GM23338 (cell line): ENCODE results near the gene TSFM. TPM values are rescaled to one million over a fixed set of nuclear protein-coding genes. Genes with fewer than 3 reads are reported as not detected.
A peak's percentile ranks its signal among the peaks of the same experiment; 100 is the strongest.

Source experiments
- ATAC-seq: fragments of 200-7000 bp; cut with Tn5 transposase; 3 replicates; pipeline ENCODE4 v1.9.1; 2020
- DNase-seq: peaks from one replicate; pipeline ENCODE4 v3.0.0-alpha.2; 2015; ENCODE audit warnings: low spot score
- H2AFZ ChIP-seq: fragments of 200-600 bp; sonication (generic); 2 replicates; pipeline ENCODE4 v1.8.0; 2016; ENCODE audit warnings: antibody characterized with exemption, mild to moderate bottlenecking, moderate library complexity
- H3F3A ChIP-seq: fragments of 200-600 bp; sonication (generic); replicated peaks from 2 replicates; pipeline ENCODE4 v1.8.0; 2017; ENCODE audit warnings: antibody characterized with exemption, mixed run types, low read depth
- H3K27ac ChIP-seq: fragments of 200-600 bp; sonication (generic); 2 replicates; pipeline ENCODE4 v1.6.1; 2016; ENCODE audit warnings: low read depth
- H3K27me3 ChIP-seq: fragments of 200-600 bp; sonication (generic); 2 replicates; pipeline ENCODE4 v1.8.0; 2016; ENCODE audit warnings: mild to moderate bottlenecking, mixed run types, moderate library complexity; ENCODE audit not compliant: insufficient read depth
- H3K36me3 ChIP-seq: fragments of 200-600 bp; sonication (generic); 2 replicates; pipeline ENCODE4 v1.8.0; 2016; ENCODE audit warnings: mild to moderate bottlenecking; ENCODE audit not compliant: insufficient read depth
- H3K4me1 ChIP-seq: fragments of 200-600 bp; sonication (generic); 2 replicates; pipeline ENCODE4 v1.8.0; 2016; ENCODE audit warnings: mild to moderate bottlenecking, moderate library complexity; ENCODE audit not compliant: insufficient read depth
- H3K4me2 ChIP-seq: fragments of 200-600 bp; sonication (generic); 2 replicates; pipeline ENCODE4 v1.7.1; 2017; ENCODE audit warnings: mixed run types
- H3K4me3 ChIP-seq: fragments of 200-600 bp; sonication (generic); 2 replicates; pipeline ENCODE4 v1.6.1; 2016; ENCODE audit warnings: mixed run types
- H3K79me2 ChIP-seq: fragments of 200-600 bp; sonication (generic); replicated peaks from 2 replicates; pipeline ENCODE4 v1.8.0; 2017; ENCODE audit warnings: mild to moderate bottlenecking; ENCODE audit not compliant: insufficient read depth
- H3K9me2 ChIP-seq: fragments of 200-600 bp; sonication (generic); 2 replicates; pipeline ENCODE4 v1.8.0; 2017; ENCODE audit not compliant: insufficient read depth
- H4K20me1 ChIP-seq: fragments of 200-600 bp; sonication (generic); replicated peaks from 2 replicates; pipeline ENCODE4 v1.8.0; 2017; ENCODE audit warnings: mild to moderate bottlenecking; ENCODE audit not compliant: insufficient read depth
- H3K27ac Mint-ChIP-seq: 2 replicates; pipeline ENCODE4 v1.8.0; 2020; ENCODE audit warnings: inconsistent platforms, mild to moderate bottlenecking, moderate library complexity, mixed read lengths
- H3K27me3 Mint-ChIP-seq: 3 replicates; pipeline ENCODE4 v1.8.0; 2022; ENCODE audit warnings: low read depth, mild to moderate bottlenecking, moderate library complexity, mixed read lengths, inconsistent platforms; ENCODE audit not compliant: insufficient read depth, poor library complexity
- H3K36me3 Mint-ChIP-seq: 3 replicates; pipeline ENCODE4 v1.8.0; 2021; ENCODE audit warnings: low read depth, mild to moderate bottlenecking, inconsistent platforms, moderate library complexity, mixed read lengths
- H3K4me1 Mint-ChIP-seq: 3 replicates; pipeline ENCODE4 v1.8.0; 2020; ENCODE audit warnings: mild to moderate bottlenecking, inconsistent platforms, mixed read lengths
- H3K4me3 Mint-ChIP-seq: 3 replicates; pipeline ENCODE4 v1.8.0; 2021; ENCODE audit warnings: moderate library complexity, mild to moderate bottlenecking, inconsistent platforms, mixed read lengths
- H3K9me3 Mint-ChIP-seq: 3 replicates; pipeline ENCODE4 v1.8.0; 2020; ENCODE audit warnings: moderate library complexity, mild to moderate bottlenecking, inconsistent platforms, mixed read lengths
- EZH2 ChIP-seq: fragments of 200-600 bp; sonication (generic); IDR thresholded peaks from one replicate; pipeline ENCODE4 v1.8.0; 2017; ENCODE audit warnings: antibody characterized with exemption, mild to moderate bottlenecking, low read depth; ENCODE audit not compliant: unreplicated experiment
- EZH2phosphoT487 ChIP-seq: fragments of 200-600 bp; sonication (generic); IDR thresholded peaks from one replicate; pipeline ENCODE4 v1.8.1; 2018; ENCODE audit warnings: antibody characterized with exemption; ENCODE audit not compliant: unreplicated experiment
- NANOG ChIP-seq: IDR thresholded peaks from 2 replicates; pipeline ENCODE4 v1.6.1; 2016; ENCODE audit warnings: antibody characterized with exemption, borderline replicate concordance
- POLR2AphosphoS5 ChIP-seq: IDR thresholded peaks from 2 replicates; pipeline ENCODE4 v1.6.1; 2016; ENCODE audit warnings: antibody characterized with exemption, low read depth
- STAT1 ChIP-seq: IDR thresholded peaks from one replicate; pipeline ENCODE4 v1.6.1; 2016; ENCODE audit warnings: antibody characterized with exemption; ENCODE audit not compliant: unreplicated experiment
- ZNF114 ChIP-seq: fragments of 250-450 bp; sonication (Bioruptor Pico); IDR thresholded peaks from 2 replicates; pipeline ENCODE4 v1.5.0; 2020; ENCODE audit warnings: mild to moderate bottlenecking, moderate library complexity
- ZNF331 ChIP-seq: fragments of 250-450 bp; sonication (Bioruptor Pico); IDR thresholded peaks from 2 replicates; pipeline ENCODE4 v1.5.0; 2020; ENCODE audit warnings: low read depth, mild to moderate bottlenecking, moderate library complexity
- polyA plus RNA-seq: library from polyadenylated mRNA; unstranded; fragments of >200 nt; fragmentation: Nextera tagmentation; extraction: Ambion mirVana; gene quantifications from 2 replicates; pipeline ENCODE4 v1.2.1, GENCODE V29; 2016
- total RNA-seq: library from RNA; depleted of rRNA; stranded (reverse); fragments of >200 nt; shearing (Covaris generic); gene quantifications from 2 replicates; pipeline ENCODE4 v1.2.3, GENCODE V29; 2014
- TF ChIP-seq, protein P1 (sequence below): IDR thresholded peaks from 2 replicates; pipeline ENCODE4 v1.6.1; 2016; ENCODE audit warnings: antibody characterized with exemption
- TF ChIP-seq, protein P2 (sequence below): fragments of 250-450 bp; sonication (Bioruptor Pico); IDR thresholded peaks from 2 replicates; pipeline ENCODE4 v1.5.0; 2020; ENCODE audit warnings: mild to moderate bottlenecking, moderate library complexity

TSFM gene
- total and polyA plus RNA-seq, 2 experiments from 2014 or later, result 29.5 to 43.1 TPM

DNA sequence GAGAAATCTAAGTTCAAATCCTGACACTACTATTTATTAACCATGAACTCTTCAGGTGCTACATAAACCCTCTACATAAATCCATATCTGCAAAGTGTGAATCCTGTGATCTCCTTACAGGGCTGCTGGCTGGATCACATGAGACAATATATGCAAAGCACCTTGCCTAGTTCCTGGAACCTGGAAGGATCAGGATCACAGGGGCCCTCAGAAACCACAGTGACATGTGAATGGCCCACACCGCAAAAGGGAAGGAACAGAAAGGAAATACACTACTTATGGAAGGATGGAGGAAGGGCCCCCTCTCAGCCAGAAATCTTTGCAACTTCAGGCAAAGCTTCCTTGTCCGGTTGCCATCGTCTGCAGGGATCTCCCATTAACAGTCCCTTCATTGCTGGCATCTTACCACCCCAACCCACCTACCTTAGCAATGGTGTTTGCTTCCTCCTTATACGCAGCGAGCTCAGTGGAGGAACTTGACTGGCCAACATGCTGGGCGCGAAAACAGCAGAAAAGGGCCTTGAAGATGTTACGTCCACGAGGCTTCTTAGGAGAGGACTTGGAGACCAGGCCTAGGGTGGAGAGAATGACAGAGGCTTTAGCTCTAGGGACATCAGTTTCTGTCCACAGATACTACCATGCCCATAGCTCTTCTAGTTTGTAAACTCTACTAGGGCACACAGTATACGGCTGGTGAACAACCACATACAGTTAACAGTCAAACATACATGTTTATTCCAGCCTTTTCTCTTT lies 46.6 kb downstream of the TSFM start:
- peak overlapping the region; percentile 80; the same call in 1 of the 2 replicates for H3K27ac ChIP-seq
- peaks cover 30% of the 10 kb centered on the region for H3K4me1 Mint-ChIP-seq
- H3F3A ChIP-seq, result peaks cover 7% of the 10 kb centered on the region; the same call in 1 of the 2 replicates
- H3K27me3 Mint-ChIP-seq, result peaks cover 5% of the 10 kb centered on the region
- no peaks in the 10 kb centered on the region for H3K27me3 ChIP-seq
- no peak overlapping the region; the same call in 1 of the 2 replicates for H3K27ac Mint-ChIP-seq
- no peak overlapping the region for H3K4me2 ChIP-seq
- H3K4me3 ChIP-seq, result no peak overlapping the region
- DNase-seq (no peak), ATAC-seq (no peak)
- H3K79me2 ChIP-seq, result peaks cover 56% of the 10 kb centered on the region
- TF ChIP-seq STAT1, result no peak
- H3K36me3 ChIP-seq, result peaks cover 32% of the 10 kb centered on the region
- no peaks in the 10 kb centered on the region for H3K9me2 ChIP-seq
- H3K36me3 Mint-ChIP-seq, result peaks cover 55% of the 10 kb centered on the region
- peaks cover 23% of the 10 kb centered on the region for H4K20me1 ChIP-seq
- H2AFZ ChIP-seq, result no peak overlapping the region
- H3K4me3 Mint-ChIP-seq, result no peak overlapping the region
- no peaks in the 10 kb centered on the region for H3K9me3 Mint-ChIP-seq
- peaks cover 24% of the 10 kb centered on the region for H3K4me1 ChIP-seq

DNA sequence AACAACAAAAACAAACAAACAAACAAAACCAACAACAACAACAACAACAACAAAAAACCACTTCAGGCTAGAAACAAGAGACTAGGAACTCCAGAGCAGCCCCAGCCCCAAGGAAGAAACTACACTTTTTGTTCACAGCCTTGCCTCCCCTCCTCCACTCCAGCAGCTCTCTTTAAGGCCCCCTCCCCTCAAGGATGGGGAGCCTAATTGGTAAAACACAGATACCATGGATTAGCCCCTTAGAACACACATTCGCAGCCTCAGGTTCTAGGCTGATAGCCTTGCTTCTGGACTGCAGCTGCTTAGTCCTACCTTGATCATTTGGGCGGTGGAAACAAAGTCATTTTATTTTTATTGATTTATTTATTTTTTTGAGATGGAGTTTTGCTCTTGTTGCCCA lies 47.8 kb downstream of the TSFM start:
- Mint-ChIP-seq H3K27ac (peak overlapping the region; percentile 75; the same call in 1 of the 2 replicates), H3K4me1 (peaks cover 39% of the 10 kb centered on the region), H3K27me3 (peaks cover 7% of the 10 kb centered on the region), H3K36me3 (peaks cover 43% of the 10 kb centered on the region), H3K9me3 (no peaks in the 10 kb centered on the region), H3K4me3 (no peak overlapping the region)
- Histone ChIP-seq H3K9me2 (no peaks in the 10 kb centered on the region), H3K27ac (no peak overlapping the region), H3K27me3 (no peaks in the 10 kb centered on the region), H3K4me1 (peaks cover 36% of the 10 kb centered on the region), H3K36me3 (peaks cover 28% of the 10 kb centered on the region), H3K4me3 (no peak overlapping the region), H3K79me2 (peaks cover 67% of the 10 kb centered on the region), H2AFZ (no peak overlapping the region), H4K20me1 (peaks cover 23% of the 10 kb centered on the region), H3F3A (peaks cover 7% of the 10 kb centered on the region; the same call in 1 of the 2 replicates), H3K4me2 (no peak overlapping the region)
- DNase-seq, result no peak
- no peak for ATAC-seq
- TF ChIP-seq STAT1 (no peak), NANOG (no peak), ZNF114 (no peak), POLR2AphosphoS5 (no peak), EZH2phosphoT487 (no peak), ZNF331 (CRISPR knock-in tag) (no peak), EZH2 (no peak)
- TF ChIP-seq, protein P1, sequence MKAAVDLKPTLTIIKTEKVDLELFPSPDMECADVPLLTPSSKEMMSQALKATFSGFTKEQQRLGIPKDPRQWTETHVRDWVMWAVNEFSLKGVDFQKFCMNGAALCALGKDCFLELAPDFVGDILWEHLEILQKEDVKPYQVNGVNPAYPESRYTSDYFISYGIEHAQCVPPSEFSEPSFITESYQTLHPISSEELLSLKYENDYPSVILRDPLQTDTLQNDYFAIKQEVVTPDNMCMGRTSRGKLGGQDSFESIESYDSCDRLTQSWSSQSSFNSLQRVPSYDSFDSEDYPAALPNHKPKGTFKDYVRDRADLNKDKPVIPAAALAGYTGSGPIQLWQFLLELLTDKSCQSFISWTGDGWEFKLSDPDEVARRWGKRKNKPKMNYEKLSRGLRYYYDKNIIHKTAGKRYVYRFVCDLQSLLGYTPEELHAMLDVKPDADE, result no peak
- TF ChIP-seq, protein P2, sequence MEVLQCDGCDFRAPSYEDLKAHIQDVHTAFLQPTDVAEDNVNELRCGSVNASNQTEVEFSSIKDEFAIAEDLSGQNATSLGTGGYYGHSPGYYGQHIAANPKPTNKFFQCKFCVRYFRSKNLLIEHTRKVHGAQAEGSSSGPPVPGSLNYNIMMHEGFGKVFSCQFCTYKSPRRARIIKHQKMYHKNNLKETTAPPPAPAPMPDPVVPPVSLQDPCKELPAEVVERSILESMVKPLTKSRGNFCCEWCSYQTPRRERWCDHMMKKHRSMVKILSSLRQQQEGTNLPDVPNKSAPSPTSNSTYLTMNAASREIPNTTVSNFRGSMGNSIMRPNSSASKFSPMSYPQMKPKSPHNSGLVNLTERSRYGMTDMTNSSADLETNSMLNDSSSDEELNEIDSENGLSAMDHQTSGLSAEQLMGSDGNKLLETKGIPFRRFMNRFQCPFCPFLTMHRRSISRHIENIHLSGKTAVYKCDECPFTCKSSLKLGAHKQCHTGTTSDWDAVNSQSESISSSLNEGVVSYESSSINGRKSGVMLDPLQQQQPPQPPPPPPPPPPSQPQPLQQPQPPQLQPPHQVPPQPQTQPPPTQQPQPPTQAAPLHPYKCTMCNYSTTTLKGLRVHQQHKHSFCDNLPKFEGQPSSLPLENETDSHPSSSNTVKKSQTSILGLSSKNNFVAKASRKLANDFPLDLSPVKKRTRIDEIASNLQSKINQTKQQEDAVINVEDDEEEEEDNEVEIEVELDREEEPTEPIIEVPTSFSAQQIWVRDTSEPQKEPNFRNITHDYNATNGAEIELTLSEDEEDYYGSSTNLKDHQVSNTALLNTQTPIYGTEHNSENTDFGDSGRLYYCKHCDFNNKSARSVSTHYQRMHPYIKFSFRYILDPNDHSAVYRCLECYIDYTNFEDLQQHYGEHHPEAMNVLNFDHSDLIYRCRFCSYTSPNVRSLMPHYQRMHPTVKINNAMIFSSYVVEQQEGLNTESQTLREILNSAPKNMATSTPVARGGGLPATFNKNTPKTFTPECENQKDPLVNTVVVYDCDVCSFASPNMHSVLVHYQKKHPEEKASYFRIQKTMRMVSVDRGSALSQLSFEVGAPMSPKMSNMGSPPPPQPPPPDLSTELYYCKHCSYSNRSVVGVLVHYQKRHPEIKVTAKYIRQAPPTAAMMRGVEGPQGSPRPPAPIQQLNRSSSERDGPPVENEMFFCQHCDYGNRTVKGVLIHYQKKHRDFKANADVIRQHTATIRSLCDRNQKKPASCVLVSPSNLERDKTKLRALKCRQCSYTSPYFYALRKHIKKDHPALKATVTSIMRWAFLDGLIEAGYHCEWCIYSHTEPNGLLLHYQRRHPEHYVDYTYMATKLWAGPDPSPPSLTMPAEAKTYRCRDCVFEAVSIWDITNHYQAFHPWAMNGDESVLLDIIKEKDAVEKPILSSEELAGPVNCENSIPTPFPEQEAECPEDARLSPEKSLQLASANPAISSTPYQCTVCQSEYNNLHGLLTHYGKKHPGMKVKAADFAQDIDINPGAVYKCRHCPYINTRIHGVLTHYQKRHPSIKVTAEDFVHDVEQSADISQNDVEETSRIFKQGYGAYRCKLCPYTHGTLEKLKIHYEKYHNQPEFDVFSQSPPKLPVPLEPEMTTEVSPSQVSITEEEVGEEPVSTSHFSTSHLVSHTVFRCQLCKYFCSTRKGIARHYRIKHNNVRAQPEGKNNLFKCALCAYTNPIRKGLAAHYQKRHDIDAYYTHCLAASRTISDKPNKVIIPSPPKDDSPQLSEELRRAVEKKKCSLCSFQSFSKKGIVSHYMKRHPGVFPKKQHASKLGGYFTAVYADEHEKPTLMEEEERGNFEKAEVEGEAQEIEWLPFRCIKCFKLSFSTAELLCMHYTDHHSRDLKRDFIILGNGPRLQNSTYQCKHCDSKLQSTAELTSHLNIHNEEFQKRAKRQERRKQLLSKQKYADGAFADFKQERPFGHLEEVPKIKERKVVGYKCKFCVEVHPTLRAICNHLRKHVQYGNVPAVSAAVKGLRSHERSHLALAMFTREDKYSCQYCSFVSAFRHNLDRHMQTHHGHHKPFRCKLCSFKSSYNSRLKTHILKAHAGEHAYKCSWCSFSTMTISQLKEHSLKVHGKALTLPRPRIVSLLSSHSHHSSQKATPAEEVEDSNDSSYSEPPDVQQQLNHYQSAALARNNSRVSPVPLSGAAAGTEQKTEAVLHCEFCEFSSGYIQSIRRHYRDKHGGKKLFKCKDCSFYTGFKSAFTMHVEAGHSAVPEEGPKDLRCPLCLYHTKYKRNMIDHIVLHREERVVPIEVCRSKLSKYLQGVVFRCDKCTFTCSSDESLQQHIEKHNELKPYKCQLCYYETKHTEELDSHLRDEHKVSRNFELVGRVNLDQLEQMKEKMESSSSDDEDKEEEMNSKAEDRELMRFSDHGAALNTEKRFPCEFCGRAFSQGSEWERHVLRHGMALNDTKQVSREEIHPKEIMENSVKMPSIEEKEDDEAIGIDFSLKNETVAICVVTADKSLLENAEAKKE (CRISPR knock-in tag), result no peak
